C4-2B (cell line): Measurements from ENCODE around the gene TMPRSS6.

Experiments
- CTCF ChIP-seq: fragments of 450-650 bp; conservative IDR thresholded peaks from 2 replicates; pipeline ENCODE4 v1.5.1; 2017; ENCODE audit warnings: mild to moderate bottlenecking
- ZFX ChIP-seq: fragments of 450-650 bp; IDR thresholded peaks from 2 replicates; pipeline ENCODE4 v1.6.1; 2017

- TF ChIP-seq CTCF (no peak), ZFX (no peak)
These were observed 14.4 kb downstream of the TMPRSS6 start for GRCh38 chr22:37095113-37095512.
